GM21367 (cell line): ENCODE measurements around the gene AHCYL2.
A peak's percentile ranks its signal among the peaks of the same experiment; 100 is the strongest.
"Not testable (repeated sequence)": the region's sequence is repeated elsewhere in the genome, so short reads cannot be mapped to it uniquely, and the experiment has no call there.

ENCODE experiments used
- ATAC-seq: cut with Tn5 transposase; IDR thresholded peaks from one replicate; pipeline ENCODE4 v1.9.1; 2021; ENCODE audit not compliant: unreplicated experiment

Gene AHCYL2

DNA sequence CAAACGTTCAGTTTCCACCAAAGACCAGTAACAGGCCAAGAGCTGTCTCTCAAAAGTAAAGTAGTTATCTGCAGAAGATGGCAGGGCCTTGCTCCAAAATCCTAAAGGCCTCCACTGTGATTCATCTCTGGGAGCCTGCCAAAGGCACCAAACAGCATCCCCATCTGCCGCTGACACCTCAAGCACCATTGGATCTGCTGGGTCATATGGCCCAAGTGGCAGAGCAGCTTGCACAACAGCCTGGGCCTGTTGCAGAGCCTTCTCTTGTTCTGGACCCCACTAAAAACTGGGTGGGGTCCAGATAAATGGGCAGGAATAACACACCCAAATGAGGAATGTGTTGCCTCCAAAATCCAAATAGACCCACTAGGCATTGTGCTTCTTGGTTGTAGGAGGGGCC, 222.1 kb downstream of the AHCYL2 start:
- ATAC-seq, result not testable (repeated sequence)

- not testable (repeated sequence) for ATAC-seq
Observed at GRCh38 chr7:129447445-129447844, 222.6 kb downstream of the AHCYL2 start.

DNA sequence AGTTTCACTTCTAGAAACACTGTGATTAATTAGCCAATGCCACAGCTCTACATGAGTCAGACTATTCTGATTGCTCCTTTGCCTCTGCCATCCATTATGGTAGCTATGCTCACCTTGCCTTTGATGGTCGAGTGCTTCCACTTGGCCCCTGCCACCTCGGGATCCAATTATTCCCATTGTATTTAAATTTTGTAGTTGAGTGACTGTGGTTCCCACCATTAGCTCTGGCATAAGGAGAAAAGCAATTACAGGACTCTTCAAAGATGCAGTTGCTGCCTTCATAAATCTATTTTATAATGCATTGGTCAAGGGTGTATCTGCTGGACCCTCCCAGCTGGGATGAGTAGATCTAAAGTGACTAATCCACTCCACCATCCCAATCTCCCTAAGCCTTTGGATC, 223.8 kb downstream of the AHCYL2 start:
- not testable (repeated sequence) for ATAC-seq

GRCh38 chr7:129450295-129450694, 225.5 kb downstream of the AHCYL2 start:
- no peak for ATAC-seq

GRCh38 chr7:129452589-129453231, 227.9 kb downstream of the AHCYL2 start:
- no peak for ATAC-seq

GRCh38 chr7:129453510-129454248, 228.8 kb downstream of the AHCYL2 start:
- ATAC-seq, result no peak

GRCh38 chr7:129454249-129454551, 229.4 kb downstream of the AHCYL2 start:
- no peak for ATAC-seq

DNA sequence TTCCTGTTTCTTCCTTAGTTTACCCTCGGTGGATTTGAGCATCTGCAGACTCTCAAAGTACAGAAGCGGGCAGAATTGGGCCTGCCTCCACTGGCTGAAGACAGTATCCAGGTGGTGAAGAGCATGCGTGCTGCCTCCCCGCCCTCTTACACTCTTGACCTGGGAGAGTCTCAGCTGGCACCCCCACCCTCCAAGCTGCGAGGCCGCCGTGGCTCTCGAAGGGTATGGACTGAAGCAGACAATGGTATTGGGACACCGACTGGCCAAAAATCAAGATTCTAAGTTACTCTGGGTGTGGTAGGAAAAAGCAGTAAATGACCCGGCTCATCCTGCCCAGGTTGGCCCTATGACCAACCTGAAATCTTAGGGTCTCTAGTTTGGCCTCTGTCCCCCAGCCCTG, 231.6 kb downstream of the AHCYL2 start:
- no peak for ATAC-seq

DNA sequence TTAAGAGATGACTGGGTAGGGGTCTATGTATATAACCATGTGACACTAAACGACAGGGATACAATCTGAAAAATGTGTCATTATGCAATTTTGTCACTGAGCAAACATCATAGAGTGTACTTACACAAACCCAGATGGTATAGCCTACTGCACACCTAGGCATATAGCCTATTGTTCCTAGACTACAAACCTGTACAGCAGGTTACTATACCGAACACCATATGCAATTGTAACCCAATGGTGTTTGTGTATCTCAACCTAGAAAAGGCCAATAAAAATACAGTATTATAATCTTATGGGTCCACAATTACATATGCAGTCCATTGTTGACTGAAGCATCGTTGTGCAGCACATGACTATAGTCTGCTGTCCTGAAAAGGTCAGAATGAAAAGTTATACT, 232.3 kb downstream of the AHCYL2 start:
- no peak for ATAC-seq

DNA sequence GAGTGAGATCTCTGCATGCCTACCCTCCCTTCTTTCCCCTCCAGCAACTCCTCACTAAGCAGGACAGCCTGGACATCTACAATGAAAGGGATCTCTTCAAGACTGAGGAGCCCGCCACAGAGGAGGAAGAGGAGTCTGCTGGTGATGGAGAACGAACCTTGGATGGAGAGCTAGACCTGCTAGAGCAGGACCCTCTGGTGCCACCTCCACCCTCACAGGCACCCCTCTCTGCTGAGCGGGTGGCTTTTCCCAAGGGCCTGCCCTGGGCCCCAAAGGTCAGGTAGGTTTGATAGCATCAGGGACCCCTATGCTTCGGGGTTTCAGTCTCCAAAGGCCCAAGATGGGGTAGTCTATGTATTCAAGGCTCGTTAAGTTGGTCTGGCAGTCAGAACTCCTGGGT, 233.3 kb downstream of the AHCYL2 start:
- ATAC-seq, result no peak

GRCh38 chr7:129461809-129462208, 237.0 kb downstream of the AHCYL2 start:
- no peak for ATAC-seq

DNA sequence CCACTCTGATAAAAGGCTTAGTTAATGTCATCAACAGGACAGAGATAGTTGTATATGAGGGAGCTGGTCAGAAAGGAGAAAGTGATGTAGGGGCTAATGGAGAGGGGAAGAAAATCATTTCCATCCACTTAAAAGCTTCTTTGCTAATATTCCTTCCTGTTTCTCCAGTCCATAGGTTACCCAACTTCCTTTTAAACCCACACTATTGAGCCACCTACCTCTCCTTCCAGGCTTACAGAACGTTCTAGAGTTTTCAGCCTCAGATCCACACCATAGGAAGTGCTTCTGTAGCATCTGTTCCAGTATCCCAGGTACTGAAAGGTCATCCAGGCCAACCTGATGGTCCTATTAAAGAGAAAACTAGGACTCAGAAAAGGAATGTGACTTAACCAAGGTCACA, 237.6 kb downstream of the AHCYL2 start:
- no peak for ATAC-seq

DNA sequence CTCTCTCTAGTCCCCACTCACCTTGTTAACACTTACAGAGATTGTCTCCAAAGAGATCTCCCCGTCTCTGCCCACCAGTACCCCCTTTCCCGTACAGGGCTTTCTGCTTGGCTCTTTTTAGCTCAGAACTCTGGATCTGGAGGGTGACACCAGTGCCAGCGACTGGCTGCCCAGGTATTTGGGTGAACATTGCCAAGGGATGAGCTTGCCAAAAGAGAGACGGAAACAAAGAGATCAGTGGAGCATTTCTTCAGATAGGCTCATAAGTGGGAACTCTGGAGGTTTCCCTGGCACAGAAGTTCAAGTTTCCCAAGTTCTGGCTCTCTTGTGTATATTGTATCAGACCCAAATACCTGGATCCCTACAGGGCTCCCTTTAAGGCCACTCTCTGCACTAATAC, 239.4 kb downstream of the AHCYL2 start:
- no peak for ATAC-seq

DNA sequence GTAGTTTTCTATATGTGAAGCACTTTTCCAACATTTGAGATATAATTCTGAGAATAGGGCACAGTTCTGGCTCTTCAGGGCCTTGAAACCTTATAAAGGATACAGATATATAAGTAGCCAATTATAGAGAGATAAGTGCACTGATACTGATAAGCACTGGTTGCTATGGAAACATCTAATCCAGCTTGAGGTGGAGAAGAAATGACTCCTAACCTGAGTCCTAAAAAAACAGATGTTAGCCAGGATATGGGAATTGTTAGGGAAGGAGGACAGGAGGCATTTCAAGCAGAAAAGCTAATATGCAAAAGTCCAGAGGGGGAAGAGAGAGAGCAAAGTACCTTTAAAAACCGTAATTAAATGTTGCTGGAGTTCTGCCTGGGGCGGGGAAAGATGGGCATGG, 240.2 kb downstream of the AHCYL2 start:
- ATAC-seq, result no peak

DNA sequence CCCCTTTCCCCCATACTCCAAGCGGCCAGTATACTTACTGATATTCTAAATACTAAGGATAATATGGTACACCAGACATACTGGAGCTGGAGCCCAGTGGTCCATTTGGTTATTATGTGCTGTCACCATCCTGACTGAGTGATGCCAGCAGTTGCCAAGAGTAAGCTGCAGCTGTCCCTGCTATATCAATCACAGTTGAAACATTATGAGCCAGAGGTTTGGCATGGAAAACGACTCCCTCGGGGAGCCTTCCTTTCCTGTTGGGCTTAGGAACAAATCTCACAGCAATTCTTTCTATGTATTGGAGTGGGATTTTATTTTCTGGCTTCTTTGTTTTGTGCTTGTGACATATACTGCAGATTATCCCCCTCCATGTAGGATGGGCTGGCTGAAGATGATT, 242.0 kb downstream of the AHCYL2 start:
- ATAC-seq, result no peak

DNA sequence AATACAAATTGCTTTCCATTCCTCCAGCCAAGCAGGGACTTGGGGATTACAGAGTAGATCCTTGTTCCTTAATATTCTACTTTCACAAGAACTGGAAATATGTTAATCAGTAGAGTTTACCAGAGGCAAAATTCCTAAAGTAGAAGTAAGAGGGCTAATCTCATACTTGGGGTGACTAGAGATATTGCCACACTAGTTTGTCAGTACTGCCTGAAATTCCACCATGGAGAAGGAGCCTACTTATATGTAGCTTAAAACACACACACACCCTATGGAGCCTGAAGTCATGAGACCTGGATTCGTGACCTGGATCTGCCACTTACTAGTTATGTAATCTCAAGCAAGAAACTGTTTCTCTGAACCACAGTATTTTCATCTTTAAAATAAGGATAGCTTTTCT, 243.3 kb downstream of the AHCYL2 start:
- no peak for ATAC-seq

- ATAC-seq, result peak; percentile 58
Observed at GRCh38 chr7:129468547-129468946, 243.7 kb downstream of the AHCYL2 start.

DNA sequence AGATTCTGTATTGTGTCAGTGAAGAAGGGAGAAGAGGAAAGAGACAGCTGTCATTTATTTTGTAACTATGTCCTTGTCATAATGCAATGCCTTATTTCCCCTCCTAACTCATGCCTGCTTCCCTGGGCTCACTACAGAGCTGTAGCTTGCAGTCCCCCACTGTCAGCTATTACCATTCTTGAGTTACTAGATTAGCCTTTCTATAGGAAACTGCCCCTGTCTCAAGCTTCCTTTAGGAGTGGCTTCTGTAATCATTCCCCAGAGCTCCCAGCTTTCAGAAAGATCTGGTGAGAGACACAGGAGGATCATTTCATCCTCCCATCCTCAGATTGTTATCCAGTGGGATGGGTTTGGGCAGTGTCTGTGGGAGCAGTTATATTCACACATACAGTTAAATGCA, 245.1 kb downstream of the AHCYL2 start:
- no peak for ATAC-seq

DNA sequence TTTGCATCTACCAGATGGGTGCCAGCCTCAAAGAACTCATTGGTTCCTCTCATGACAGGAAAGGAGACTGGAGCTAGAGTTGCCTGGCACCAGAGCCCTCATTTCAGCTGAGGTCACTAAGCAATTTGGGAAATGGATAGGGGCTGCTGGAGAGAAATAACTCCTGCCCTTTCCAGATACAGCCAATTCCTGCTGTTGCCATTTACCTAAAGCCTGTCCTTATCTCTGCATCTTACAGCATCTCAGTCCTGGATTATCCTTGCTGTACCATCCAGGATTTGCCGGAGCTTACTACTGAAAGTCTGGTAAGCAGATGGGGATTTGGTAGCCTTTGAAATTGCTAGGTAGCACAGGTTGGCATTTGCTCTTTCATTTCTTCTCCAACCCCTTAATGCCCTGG, 245.6 kb downstream of the AHCYL2 start:
- ATAC-seq, result no peak

DNA sequence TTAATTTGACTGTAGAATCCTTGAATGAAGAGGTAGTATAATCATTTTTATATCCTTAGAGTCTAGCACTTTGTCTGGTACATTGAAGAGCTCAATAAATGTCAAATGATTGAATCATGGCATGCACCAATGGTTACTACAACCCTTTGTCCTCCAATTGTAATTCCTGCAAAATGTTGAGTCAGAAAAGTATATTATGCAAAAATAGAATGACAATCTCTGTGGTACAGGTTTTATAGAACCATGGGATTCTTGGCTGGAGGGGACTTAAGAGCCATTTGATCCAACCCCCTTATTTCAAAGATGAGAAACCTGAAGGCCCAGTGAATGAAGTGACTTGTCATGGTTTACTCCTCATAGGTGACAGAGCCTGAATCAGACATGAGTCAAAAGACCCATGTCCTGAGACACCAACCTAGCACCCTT, 246.6 kb downstream of the AHCYL2 start:
- ATAC-seq, result no peak

DNA sequence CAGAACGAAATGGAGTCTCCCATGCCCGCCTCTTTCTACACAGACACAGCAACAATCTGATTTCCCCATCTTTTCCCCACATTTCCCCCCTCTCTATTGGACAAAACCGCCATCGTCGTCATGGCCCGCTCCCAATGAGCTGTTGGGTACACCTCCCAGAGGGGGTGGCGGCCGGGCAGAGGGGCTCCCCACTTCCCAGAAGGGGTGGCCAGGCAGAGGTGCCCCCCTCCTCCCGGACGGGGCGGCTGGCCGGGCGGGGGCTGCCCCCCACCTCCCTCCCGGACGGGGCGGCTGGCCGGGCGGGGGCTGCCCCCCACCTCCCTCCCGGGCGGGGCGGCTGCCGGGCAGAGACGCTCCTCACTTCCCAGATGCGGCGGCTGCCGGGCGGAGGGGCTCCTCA, 251.1 kb downstream of the AHCYL2 start:
- not testable (repeated sequence) for ATAC-seq

GRCh38 chr7:129476398-129476797, 251.6 kb downstream of the AHCYL2 start:
- not testable (repeated sequence) for ATAC-seq
